K562 (cell line): ENCODE data around the gene SEC22C. TPM values are rescaled to one million over a fixed set of nuclear protein-coding genes. Genes with fewer than 3 reads are reported as not detected.
A peak's percentile ranks its signal among the peaks of the same experiment; 100 is the strongest.

Experiments
- CBX2 ChIP-seq: fragments of 200-600 bp; sonication (generic); IDR thresholded peaks from one replicate; pipeline ENCODE4 v1.6.1; 2012; ENCODE audit warnings: mild to moderate bottlenecking, low read length, inconsistent platforms; ENCODE audit not compliant: insufficient read depth, poor library complexity, severe bottlenecking
- CCAR2 ChIP-seq: fragments of 200-400 bp; formaldehyde crosslinking; IDR thresholded peaks from 2 replicates; pipeline ENCODE4 v1.6.1; 2017; ENCODE audit warnings: mild to moderate bottlenecking, low read depth, low read length
- DNMT1 ChIP-seq: fragments of 450-650 bp; IDR thresholded peaks from 2 replicates; pipeline ENCODE4 v1.6.1; 2016; ENCODE audit warnings: antibody characterized with exemption, mild to moderate bottlenecking
- EGR1 ChIP-seq: fragments of 450-650 bp; conservative IDR thresholded peaks from 2 replicates; pipeline ENCODE4 v1.6.1; 2017; ENCODE audit warnings: mild to moderate bottlenecking
- HLTF ChIP-seq: fragments of 450-650 bp; IDR thresholded peaks from 2 replicates; pipeline ENCODE4 v1.6.1; 2016
- PHF21A ChIP-seq: fragments of 450-650 bp; IDR thresholded peaks from 2 replicates; pipeline ENCODE4 v1.6.1; 2017; ENCODE audit warnings: low read depth, borderline replicate concordance
- POU5F1 ChIP-seq: fragments of 150-350 bp; IDR thresholded peaks from 2 replicates; pipeline ENCODE4 v1.6.1; 2014; ENCODE audit warnings: borderline replicate concordance, low read length, low read depth, mild to moderate bottlenecking; ENCODE audit not compliant: partially characterized antibody
- SMARCA4 ChIP-seq: fragments of 450-650 bp; IDR thresholded peaks from 2 replicates; pipeline ENCODE4 v1.6.1; 2016
- SMC3 ChIP-seq: conservative IDR thresholded peaks from 2 replicates; pipeline ENCODE4 v1.6.1; 2011; ENCODE audit warnings: low read depth, low read length, improper control_type of control experiment; ENCODE audit not compliant: insufficient read depth
- THRAP3 ChIP-seq: fragments of 450-650 bp; IDR thresholded peaks from 2 replicates; pipeline ENCODE4 v1.6.1; 2016; ENCODE audit warnings: mild to moderate bottlenecking, inconsistent platforms, borderline replicate concordance
- ZNF436 ChIP-seq: fragments of 250-450, 450-650 bp; sonication (Bioruptor Pico); formaldehyde crosslinking; IDR thresholded peaks from 2 replicates; pipeline ENCODE4 v1.7.0; 2020; ENCODE audit warnings: mild to moderate bottlenecking
- ZSCAN29 ChIP-seq: fragments of 450-650 bp; IDR thresholded peaks from 2 replicates; pipeline ENCODE4 v1.6.1; 2017
- polyA plus RNA-seq, 8 experiments: library from polyadenylated mRNA; depleted of rRNA in 4 of 8; stranded (reverse) in 5 of 8; unstranded in 3 of 8; fragments of >200 nt; fragmentation: Nextera tagmentation in 2 of 8; fragmentation: Illumina TruSeq in 1 of 8; extraction: Ambion mirVana in 2 of 8; extraction: Trizol in 1 of 8; gene quantifications; 2 replicates each; pipeline versions ENCODE4 v1.2.1 to v1.2.3, GENCODE V29; 2011 to 2014; ENCODE audit warnings: inconsistent platforms in 1 of 8, missing spikeins in 1 of 8
- total RNA-seq, 7 experiments: library from RNA; depleted of rRNA in 6 of 7; stranded (reverse); fragments of >200 nt in 6 of 7; fragmentation: Illumina TruSeq in 2 of 7; extraction: Trizol in 2 of 7; gene quantifications; 2 replicates each; pipeline versions ENCODE4 v1.2.1 to v1.2.3, GENCODE V29; 2011 to 2021; ENCODE audit warnings: low replicate concordance in 1 of 7
- TF ChIP-seq, protein P1 (sequence below): sonication (generic); formaldehyde crosslinking; IDR thresholded peaks from 2 replicates; pipeline ENCODE4 v1.8.0; 2022; ENCODE audit warnings: mild to moderate bottlenecking, missing genetic modification reagents
- TF ChIP-seq, protein P2 (sequence below), 2 experiments: IDR thresholded peaks; 2 replicates each; pipeline ENCODE4 v1.6.1; 2011; ENCODE audit warnings: borderline replicate concordance in 1 of 2, control low read depth in 1 of 2, low read depth in 1 of 2, low read length in 1 of 2, mild to moderate bottlenecking in 1 of 2, mixed read lengths in 1 of 2, moderate library complexity in 1 of 2; ENCODE audit not compliant: insufficient read depth in 1 of 2, insufficient read length in 1 of 2, poor library complexity in 1 of 2, severe bottlenecking in 1 of 2; ENCODE audit errors: extremely low read depth in 1 of 2
- TF ChIP-seq, protein P3 (sequence below): fragments of 450-650 bp; formaldehyde crosslinking; IDR thresholded peaks from 2 replicates; pipeline ENCODE4 v1.4.0; 2022; ENCODE audit warnings: missing genetic modification characterization
- TF ChIP-seq, protein P4 (sequence below): fragments of 250-450 bp; sonication (Bioruptor Pico); IDR thresholded peaks from 2 replicates; pipeline ENCODE4 v1.4.0; 2020; ENCODE audit warnings: mild to moderate bottlenecking
- TF ChIP-seq, protein P5 (sequence below): fragments of 250-450 bp; sonication (Bioruptor Pico); IDR thresholded peaks from 2 replicates; pipeline ENCODE4 v1.6.1; 2021; ENCODE audit warnings: mild to moderate bottlenecking
- TF ChIP-seq, protein P6 (sequence below): fragments of 250-450 bp; sonication (Bioruptor Pico); IDR thresholded peaks from 2 replicates; pipeline ENCODE4 v1.5.0; 2020; ENCODE audit warnings: mild to moderate bottlenecking, borderline replicate concordance

The SEC22C gene
- total and polyA plus RNA-seq, 9 of the 15 experiments (the other 6 are each of a cell fraction or from before 2014, with no cell fraction given) = 35.6 to 68.4 (median 50.7) TPM

DNA sequence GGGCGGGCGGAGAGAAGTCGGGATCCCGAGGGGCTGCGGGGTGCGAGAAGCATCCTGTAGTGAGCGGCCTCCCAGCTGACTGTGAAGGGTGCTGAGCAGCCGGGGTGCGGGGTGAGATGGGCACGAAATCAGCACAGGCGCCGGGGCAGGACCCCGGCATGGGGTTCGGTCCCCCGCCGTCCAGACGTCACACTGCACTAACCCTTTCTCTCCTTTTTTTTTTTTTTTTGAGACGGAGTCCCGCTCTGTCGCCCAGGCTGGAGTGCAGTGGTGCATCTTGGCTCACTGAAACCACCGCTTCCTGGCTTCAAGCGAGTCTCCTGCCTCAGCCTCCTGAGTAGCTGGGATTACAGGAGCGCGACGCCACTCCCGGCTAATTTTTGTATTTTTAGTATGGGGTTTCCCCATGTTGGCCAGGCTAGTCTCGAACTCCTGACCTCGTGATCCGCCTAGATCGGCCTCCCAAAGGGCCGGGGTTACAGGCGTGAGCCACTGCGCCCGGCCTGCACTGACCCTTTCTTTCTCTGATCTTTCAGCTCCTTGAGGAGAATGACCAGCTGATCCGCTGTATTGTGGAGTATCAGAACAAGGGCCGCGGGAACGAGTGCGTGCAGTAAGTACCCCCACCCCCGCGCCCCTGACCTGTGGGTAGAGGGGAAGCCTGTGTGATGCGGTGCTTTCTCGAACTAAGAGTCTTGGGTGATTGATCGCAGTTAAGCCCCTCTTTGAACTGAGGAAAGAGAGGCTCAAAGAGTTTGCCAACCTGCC, 9.4 kb upstream of the SEC22C start (continued):
- TF ChIP-seq, protein P1, sequence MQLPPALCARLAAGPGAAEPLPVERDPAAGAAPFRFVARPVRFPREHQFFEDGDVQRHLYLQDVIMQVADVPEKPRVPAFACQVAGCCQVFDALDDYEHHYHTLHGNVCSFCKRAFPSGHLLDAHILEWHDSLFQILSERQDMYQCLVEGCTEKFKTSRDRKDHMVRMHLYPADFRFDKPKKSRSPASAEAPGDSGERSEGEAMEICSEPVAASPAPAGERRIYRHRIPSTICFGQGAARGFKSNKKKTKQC (CRISPR knock-in tag) = no peak
- 0 out of 2 replicates have a peak, but pooled peaks have one; percentile 22 for TF ChIP-seq SMARCA4
- TF ChIP-seq, protein P2, sequence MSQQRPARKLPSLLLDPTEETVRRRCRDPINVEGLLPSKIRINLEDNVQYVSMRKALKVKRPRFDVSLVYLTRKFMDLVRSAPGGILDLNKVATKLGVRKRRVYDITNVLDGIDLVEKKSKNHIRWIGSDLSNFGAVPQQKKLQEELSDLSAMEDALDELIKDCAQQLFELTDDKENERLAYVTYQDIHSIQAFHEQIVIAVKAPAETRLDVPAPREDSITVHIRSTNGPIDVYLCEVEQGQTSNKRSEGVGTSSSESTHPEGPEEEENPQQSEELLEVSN (IDR thresholded peaks at IDR 0.05; ENCODE audit: borderline replicate concordance in 1 of 2, extremely low read depth in 1 of 2, insufficient read depth in 1 of 2, insufficient read length in 1 of 2, low read depth in 1 of 2, low read length in 1 of 2, poor library complexity in 1 of 2, severe bottlenecking in 1 of 2) = peak in 1 of 2 experiments; percentile 15
- no peak for TF ChIP-seq SMC3
- TF ChIP-seq THRAP3 = no peak
- no peak for TF ChIP-seq DNMT1
- no peak for TF ChIP-seq PHF21A
- peak; percentile 29; the same call in 1 of the 2 replicates for TF ChIP-seq HLTF
- TF ChIP-seq EGR1 = peak; percentile 53
- TF ChIP-seq, protein P3, sequence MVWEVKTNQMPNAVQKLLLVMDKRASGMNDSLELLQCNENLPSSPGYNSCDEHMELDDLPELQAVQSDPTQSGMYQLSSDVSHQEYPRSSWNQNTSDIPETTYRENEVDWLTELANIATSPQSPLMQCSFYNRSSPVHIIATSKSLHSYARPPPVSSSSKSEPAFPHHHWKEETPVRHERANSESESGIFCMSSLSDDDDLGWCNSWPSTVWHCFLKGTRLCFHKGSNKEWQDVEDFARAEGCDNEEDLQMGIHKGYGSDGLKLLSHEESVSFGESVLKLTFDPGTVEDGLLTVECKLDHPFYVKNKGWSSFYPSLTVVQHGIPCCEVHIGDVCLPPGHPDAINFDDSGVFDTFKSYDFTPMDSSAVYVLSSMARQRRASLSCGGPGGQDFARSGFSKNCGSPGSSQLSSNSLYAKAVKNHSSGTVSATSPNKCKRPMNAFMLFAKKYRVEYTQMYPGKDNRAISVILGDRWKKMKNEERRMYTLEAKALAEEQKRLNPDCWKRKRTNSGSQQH (CRISPR knock-in tag) = no peak
- TF ChIP-seq, protein P4, sequence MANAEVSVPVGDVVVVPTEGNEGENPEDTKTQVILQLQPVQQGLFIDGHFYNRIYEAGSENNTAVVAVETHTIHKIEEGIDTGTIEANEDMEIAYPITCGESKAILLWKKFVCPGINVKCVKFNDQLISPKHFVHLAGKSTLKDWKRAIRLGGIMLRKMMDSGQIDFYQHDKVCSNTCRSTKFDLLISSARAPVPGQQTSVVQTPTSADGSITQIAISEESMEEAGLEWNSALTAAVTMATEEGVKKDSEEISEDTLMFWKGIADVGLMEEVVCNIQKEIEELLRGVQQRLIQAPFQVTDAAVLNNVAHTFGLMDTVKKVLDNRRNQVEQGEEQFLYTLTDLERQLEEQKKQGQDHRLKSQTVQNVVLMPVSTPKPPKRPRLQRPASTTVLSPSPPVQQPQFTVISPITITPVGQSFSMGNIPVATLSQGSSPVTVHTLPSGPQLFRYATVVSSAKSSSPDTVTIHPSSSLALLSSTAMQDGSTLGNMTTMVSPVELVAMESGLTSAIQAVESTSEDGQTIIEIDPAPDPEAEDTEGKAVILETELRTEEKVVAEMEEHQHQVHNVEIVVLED (CRISPR knock-in tag) = no peak
- TF ChIP-seq, protein P5, sequence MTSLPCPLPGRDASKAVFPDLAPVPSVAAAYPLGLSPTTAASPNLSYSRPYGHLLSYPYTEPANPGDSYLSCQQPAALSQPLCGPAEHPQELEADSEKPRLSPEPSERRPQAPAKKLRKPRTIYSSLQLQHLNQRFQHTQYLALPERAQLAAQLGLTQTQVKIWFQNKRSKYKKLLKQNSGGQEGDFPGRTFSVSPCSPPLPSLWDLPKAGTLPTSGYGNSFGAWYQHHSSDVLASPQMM (CRISPR knock-in tag) = no peak
- TF ChIP-seq, protein P6, sequence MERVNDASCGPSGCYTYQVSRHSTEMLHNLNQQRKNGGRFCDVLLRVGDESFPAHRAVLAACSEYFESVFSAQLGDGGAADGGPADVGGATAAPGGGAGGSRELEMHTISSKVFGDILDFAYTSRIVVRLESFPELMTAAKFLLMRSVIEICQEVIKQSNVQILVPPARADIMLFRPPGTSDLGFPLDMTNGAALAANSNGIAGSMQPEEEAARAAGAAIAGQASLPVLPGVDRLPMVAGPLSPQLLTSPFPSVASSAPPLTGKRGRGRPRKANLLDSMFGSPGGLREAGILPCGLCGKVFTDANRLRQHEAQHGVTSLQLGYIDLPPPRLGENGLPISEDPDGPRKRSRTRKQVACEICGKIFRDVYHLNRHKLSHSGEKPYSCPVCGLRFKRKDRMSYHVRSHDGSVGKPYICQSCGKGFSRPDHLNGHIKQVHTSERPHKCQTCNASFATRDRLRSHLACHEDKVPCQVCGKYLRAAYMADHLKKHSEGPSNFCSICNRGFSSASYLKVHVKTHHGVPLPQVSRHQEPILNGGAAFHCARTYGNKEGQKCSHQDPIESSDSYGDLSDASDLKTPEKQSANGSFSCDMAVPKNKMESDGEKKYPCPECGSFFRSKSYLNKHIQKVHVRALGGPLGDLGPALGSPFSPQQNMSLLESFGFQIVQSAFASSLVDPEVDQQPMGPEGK (CRISPR knock-in tag) = no peak
- TF ChIP-seq POU5F1 = no peak
- TF ChIP-seq CCAR2 = no peak
- no peak for TF ChIP-seq ZSCAN29
- TF ChIP-seq ZNF436 = no peak
- TF ChIP-seq CBX2 = no peak
